Endothelial cell of umbilical vein (primary cell): Measurements from ENCODE around the gene LRCOL1.

Experiments
- CTCF ChIP-seq, 2 donors: IDR thresholded peaks; 1 replicate in 1 of 2; 2 replicates in 1 of 2; pipeline ENCODE4 v1.5.1; 2011; ENCODE audit warnings: low read length in 2 of 2, mild to moderate bottlenecking in 2 of 2, moderate library complexity in 2 of 2, control low read depth in 1 of 2, inconsistent platforms in 1 of 2, low read depth in 1 of 2; ENCODE audit not compliant: insufficient read depth in 1 of 2; ENCODE audit errors: extremely low read depth in 1 of 2
- EZH2 ChIP-seq: IDR thresholded peaks from 2 replicates; pipeline ENCODE4 v1.6.1; 2012; ENCODE audit warnings: borderline replicate concordance, low read depth, mild to moderate bottlenecking, moderate library complexity, low read length, inconsistent platforms; ENCODE audit not compliant: severe bottlenecking
- MAX ChIP-seq: IDR thresholded peaks from 2 replicates; pipeline ENCODE4 v1.6.1; 2011; ENCODE audit not compliant: insufficient read depth, insufficient read length
- POLR2A ChIP-seq: IDR thresholded peaks from 2 replicates; pipeline ENCODE4 v1.6.1; 2012; ENCODE audit warnings: low read depth, mild to moderate bottlenecking, control low read depth, low read length
- POLR2AphosphoS5 ChIP-seq: IDR thresholded peaks from 2 replicates; pipeline ENCODE4 v1.6.1; 2012; ENCODE audit warnings: low read depth, mild to moderate bottlenecking, control low read depth, low read length, moderate library complexity; ENCODE audit not compliant: insufficient read depth

GRCh38 chr12:132622437-132623071 lies 12.2 kb upstream of the LRCOL1 start:
- no peak for TF ChIP-seq EZH2
- no peak for TF ChIP-seq POLR2AphosphoS5
- no peak for TF ChIP-seq CTCF (IDR thresholded peaks at IDR 0.05; ENCODE audit: extremely low read depth in 1 of 2, insufficient read depth in 1 of 2, low read depth in 1 of 2, low read length in 2 of 2)
- no peak for TF ChIP-seq POLR2A
- TF ChIP-seq MAX: no peak
